KOPT-K1 (cell line): Measurements from ENCODE around the gene TICAM2.

ENCODE experiments used
- H3K27ac ChIP-seq: fragments of 200-600 bp; sonication (generic); 2 replicates; pipeline ENCODE4 v1.5.1; 2016; ENCODE audit warnings: antibody characterized with exemption, mild to moderate bottlenecking, low read depth, low read length; ENCODE audit not compliant: poor library complexity, severe bottlenecking
- H3K36me3 ChIP-seq: fragments of 200-600 bp; sonication (generic); 2 replicates; pipeline ENCODE4 v1.5.1; 2017; ENCODE audit warnings: antibody characterized with exemption, mild to moderate bottlenecking, low read length, moderate library complexity; ENCODE audit not compliant: insufficient read depth
- H3K9me3 ChIP-seq: fragments of 200-600 bp; sonication (generic); 2 replicates; pipeline ENCODE4 v1.5.1; 2017; ENCODE audit warnings: antibody characterized with exemption, low read length, mild to moderate bottlenecking; ENCODE audit not compliant: insufficient read depth, poor library complexity, severe bottlenecking

The TICAM2 gene

DNA sequence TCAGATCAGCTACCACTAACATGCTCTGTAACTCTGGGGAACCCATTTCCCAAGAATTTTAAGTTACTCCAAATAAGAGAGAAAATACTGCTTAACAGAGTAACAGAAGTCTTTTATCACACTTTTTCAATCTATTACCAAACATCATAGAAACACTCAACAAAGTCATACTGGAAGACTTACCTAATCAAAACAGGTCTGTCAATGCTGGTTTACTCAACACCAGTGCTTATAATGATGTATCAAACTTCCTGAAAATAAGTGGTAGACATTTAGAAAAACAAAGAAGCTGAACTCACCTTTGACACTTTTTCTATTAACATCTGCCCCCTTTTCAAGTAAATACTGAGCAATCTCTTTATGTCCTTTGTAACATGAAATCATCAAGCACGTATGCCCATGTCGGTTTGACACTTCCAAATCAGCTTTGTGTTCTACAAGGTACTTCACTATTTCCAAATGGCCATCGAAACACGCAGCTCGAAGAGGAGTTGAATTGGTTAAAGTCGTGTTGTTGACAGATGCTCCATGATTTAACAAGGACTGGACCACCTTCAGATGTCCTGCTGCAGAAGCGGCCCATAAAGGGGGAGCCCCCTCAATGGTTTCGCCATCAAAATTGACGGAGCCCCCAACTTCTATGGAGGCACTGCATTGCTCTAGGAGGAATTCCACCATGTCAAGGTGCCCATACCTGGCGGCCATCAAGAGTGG is 59.5 kb downstream of the TICAM2 start:
- peak overlapping the region; percentile 87 for H3K27ac ChIP-seq
- H3K9me3 ChIP-seq: peaks cover 24% of the 10 kb centered on the region
- H3K36me3 ChIP-seq: peaks cover 55% of the 10 kb centered on the region

DNA sequence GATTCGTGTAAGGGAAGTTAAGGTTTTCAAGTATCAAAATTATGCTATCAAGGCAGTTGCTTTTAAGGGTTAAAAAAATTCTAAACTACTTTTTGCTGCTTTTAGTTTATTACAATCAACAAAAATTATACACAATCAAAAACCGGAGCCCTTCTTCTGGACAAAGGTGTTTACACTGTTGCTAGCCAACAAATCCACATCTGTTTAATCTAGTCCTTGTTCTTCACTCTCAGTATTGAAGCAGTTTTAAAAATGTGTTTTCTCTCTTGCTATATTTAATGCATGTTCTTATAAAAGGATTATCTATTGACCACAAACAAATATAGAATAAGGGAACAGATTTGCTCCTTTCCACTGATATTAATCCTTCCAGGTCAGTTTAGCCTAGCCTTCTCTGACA is 60.2 kb downstream of the TICAM2 start:
- no peak overlapping the region for H3K27ac ChIP-seq
- H3K36me3 ChIP-seq: peaks cover 62% of the 10 kb centered on the region

DNA sequence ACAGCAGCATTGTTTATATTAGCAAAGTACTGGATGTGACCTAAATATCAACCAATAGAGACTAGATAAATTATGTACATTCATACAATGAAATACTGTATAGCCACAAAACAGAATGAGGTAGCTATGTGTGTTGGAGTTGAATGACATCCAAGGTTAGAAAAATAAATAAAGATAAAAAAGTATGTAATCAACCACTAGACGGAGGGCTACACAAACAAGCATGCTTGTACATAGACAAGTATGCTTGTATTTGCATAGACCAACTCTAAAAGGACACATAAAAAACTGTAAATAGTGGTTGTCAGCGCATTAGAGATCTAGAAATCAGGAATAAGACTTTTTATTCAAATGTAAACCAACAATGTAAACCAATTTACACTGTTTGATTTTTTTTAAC is 60.7 kb downstream of the TICAM2 start:
- Histone ChIP-seq H3K36me3 (peaks cover 67% of the 10 kb centered on the region), H3K9me3 (peaks cover 16% of the 10 kb centered on the region), H3K27ac (no peak overlapping the region)

More for the DNA sequence above, 60.2 kb downstream of the TICAM2 start:
- H3K9me3 ChIP-seq: peaks cover 21% of the 10 kb centered on the region

DNA sequence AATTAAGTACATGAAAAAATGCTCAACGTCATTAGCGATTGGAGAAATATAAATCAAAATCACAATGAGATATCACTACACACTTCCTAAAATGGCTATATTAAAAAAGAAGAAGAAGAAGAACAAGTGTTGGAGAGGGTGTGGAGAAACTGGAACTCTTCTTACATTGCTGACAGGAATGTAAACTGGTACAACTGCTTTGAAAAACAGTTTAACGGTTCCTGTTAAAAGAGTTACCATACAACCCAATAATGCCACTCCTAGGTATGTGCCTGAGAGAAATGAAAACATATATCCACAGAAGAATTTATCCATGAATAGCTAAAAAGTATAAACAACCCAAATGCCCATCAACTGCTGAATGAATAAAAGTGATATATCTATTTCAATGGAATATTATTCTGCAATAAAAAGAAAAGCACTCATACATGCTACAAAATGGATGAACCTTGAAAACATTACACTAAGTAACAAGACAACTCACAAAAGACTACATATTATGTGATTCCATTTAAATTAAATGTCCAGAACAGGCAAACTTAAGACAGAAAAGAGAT is 66.7 kb downstream of the TICAM2 start:
- no peak overlapping the region for H3K27ac ChIP-seq
- peaks cover 96% of the 10 kb centered on the region for H3K36me3 ChIP-seq
- H3K9me3 ChIP-seq: no peaks in the 10 kb centered on the region

DNA sequence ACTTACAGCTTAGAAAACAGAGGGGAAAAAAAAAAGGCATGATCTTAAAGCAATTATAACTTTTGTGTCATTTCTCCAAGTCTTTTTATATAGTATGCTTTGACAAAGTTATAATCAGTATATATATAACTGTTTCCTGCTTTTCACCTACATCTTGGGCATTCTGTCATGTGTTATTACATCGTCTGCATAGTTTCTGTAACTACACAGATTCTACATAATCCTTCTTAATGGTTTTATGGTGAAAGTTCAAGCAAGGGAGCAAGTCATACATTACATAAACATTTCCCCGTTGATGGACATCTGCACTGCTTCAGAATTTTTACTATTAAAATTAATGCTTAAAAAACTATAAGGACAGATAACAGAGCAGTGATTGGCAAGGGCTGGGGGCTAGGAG is 69.8 kb downstream of the TICAM2 start:
- Histone ChIP-seq H3K27ac (no peak overlapping the region), H3K36me3 (peaks cover 87% of the 10 kb centered on the region), H3K9me3 (no peaks in the 10 kb centered on the region)

DNA sequence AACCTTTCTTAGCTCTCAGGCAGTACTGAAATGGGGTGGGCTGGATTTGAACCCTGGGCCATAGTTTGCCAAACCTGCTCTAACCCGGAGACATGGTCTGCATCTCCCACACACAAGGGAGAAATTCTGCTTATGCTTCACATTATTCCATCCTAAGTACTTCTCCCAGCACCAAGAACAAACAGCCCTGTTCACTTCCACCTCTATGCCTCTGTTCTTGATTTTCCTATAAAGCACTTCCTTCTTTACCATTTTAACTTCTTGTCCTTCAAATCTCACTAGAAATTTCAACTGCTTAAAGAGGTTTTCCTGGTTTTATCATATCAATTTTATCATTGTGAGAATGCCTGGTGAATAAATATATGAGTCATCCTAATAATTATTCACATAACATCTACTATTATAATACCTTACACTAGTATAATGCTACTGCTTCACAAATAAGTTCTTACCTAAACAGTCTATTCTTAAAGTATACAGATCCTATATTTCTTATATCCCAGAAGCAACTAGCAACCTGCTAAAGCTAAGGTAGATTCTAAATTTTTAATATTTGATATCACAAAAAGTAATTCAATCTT is 70.4 kb downstream of the TICAM2 start:
- H3K9me3 ChIP-seq: no peaks in the 10 kb centered on the region
- H3K36me3 ChIP-seq: peaks cover 87% of the 10 kb centered on the region
- no peak overlapping the region for H3K27ac ChIP-seq

DNA sequence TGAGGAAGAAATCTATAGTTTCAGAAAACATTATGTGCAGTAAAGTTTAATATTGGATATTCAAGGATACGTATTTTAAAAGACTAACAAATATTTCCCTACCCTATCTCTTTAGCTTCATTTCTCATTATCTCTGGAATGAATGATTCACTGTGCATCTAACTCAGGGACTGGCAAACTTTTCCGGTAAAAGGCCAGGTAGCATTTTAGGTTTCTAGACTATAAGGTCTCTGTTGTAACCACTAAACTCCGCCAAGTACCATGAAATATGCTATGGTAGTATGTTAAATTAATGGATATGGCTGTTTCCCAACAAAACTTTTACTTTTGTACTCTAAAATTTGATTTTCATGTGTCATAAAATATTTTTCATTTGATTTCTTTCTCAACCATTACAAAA is 70.9 kb downstream of the TICAM2 start:
- no peak overlapping the region for H3K27ac ChIP-seq
- peaks cover 87% of the 10 kb centered on the region for H3K36me3 ChIP-seq

DNA sequence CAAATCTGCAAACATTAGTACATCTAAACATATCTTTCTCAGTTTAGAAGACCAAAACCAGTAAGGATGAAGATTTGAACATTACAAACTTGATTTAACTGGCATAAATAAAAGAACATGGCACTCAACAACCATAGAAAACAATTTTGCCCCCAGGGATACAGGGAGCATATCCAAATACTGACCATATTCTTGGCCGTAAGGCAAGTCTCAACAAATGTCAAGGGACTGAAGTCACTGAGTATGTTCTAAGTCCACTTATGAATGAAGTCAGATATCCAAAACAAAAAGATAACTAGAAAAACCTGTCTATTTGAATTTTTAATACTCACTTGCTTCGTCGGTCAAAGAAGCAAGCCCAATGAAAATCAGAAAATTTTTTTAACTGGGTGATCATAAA is 71.9 kb downstream of the TICAM2 start:
- Histone ChIP-seq H3K36me3 (peaks cover 87% of the 10 kb centered on the region), H3K27ac (no peak overlapping the region), H3K9me3 (no peaks in the 10 kb centered on the region)

More for the DNA sequence above, 70.9 kb downstream of the TICAM2 start:
- no peaks in the 10 kb centered on the region for H3K9me3 ChIP-seq
